Central memory CD4-positive, alpha-beta T cell (primary cell): ENCODE data around the gene FAM53B.

ENCODE experiments used
- DNase-seq: peaks from one replicate; pipeline ENCODE4 v3.0.0; 2022

FAM53B gene

GRCh38 chr10:124658591-124659242 lies 85.5 kb downstream of the FAM53B start:
- DNase-seq = no peak

DNA sequence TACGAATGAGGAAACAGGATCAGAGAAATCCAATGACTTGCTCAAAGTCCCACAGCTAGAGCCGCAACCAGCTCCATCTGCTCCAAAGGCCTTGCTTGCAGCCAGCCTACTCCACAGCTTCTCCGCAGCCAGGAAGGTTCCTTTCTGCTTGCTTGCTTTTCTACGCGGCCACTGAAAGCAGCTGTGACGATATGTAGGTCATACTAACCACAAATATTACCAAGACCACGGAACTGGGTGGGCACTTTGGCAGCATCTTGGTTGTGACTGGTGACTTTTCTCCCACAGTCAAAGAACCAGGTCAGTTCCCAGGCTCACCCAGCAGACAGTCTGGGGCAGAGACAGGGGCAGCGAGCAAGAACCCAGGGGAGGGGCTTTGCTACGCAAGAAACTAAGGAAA lies 86.4 kb downstream of the FAM53B start:
- peak; percentile 77 for DNase-seq

DNA sequence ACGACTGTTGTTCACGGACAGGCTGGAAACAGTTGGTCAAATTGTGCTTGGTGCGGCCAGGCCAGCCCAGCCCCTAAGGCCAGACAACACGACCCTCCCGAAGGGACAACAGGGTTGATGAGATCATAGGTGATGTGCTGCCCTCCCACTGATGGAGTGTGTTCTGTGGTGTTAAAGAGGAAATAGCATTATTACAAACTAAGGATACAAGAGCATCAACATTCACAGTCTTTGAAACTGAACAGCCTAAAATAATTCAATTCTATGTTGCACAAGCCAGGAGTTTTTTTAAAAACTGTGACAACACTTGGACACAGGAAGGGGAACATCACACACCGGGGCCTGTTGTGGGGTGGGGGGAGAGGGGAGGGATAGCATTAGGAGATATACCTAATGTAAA lies 87.6 kb downstream of the FAM53B start:
- DNase-seq = no peak

GRCh38 chr10:124656113-124656490 lies 88.1 kb downstream of the FAM53B start:
- no peak for DNase-seq

- DNase-seq = no peak
Observed at GRCh38 chr10:124655191-124656112, 88.7 kb downstream of the FAM53B start.

GRCh38 chr10:124654686-124655085 lies 89.5 kb downstream of the FAM53B start:
- DNase-seq = no peak

DNA sequence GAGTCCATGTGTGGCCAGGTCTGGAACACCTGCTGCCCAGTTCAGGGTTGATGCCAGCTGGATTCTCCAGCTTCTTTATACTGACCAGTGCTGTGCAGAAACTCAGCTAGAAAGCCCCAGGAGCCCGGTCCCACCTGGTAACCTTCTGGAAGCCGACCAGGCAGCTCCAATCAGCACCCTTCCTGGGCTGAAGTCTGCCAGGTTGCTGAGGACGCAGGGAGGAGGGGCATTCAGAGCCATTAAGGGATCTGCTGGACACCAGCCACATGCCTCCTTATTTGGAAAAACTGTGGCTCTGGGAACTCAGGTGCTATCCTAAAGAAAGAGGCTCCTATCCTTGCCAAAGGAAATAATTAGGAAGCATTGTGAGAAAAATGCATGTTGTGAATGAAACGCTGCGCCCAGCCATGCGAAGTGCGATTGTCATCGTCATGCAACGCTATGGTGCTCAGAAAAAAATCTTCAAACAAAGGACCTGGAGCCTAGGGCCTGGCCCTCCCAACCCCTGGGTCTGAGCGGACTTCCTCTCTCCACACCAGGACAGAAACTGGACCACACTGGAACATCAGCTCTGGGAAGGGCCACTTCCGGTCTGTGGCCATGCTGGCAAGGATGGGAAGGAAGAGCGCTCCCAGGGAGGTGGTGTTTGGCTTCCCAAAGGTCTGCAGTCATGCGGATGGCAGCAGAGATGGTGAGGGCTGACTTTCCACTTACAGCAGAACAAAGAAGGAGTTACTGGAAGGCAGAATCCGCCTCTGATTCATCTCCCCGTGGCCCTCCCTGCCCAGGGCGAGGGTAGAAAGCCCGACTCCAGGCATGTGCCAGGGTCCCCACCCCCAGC lies 90.1 kb downstream of the FAM53B start:
- no peak for DNase-seq

GRCh38 chr10:124653311-124653710 lies 90.9 kb downstream of the FAM53B start:
- no peak for DNase-seq

DNA sequence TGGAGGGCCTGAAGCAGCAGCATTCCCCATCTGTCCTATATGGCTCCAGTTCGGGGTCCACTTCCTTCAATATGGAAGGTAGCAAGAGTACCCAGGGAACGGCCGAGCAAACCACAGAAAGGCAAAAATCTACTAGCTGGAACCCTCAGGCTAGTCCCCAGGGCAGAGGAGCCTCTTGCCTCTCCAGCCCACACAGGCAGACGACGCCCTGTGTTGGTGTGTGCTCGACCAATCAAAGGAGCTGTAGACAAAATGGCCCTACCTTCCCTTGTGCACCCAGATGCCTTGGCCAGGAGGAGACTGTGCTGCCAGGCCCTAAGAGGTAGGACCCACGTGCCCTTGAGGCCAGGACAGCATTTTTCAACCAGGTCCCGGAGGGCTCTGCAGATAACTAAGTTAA lies 91.5 kb downstream of the FAM53B start:
- no peak for DNase-seq

DNA sequence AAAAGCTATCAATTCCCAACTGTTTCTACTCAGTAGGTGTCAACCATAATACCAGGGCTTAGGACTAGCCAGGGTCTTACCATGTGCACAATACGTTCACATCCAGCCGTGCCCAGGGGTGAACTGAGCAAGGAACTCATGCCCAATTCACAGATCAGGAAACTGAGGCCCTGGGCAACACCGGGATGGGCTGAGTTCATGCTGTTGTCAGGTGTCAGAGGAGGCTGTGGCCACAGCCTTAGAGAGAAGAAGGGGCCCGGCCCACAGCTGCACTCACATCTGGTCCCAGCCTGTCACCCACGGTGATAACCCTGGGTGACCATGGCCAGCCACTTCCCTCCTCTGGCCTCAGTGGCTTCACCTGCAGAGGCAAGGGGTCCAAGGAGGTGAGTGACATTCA lies 92.0 kb downstream of the FAM53B start:
- no peak for DNase-seq

DNA sequence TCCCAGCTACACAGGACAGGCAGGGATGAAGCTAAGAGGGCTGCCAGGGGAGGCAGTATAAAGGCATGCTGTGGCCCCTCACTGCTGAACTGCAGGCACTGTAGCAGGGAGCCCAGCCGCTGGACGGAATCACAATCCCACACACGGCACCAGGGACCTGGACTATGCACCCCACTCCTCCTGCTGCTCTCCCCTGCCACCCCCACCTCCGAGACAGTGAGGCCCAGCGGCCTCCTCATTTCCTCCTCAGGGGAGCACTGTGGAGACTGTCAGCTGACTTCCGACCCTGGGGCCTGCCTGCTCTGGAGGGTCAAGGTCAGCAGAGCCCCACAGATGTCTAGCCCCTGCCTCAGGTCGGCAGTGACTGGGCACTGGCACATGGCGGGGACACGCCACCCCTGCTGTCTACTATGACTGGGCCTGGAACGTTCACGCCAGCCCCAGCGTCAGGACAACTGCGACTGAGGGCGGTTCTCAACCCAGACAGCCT lies 92.7 kb downstream of the FAM53B start:
- DNase-seq = no peak

DNA sequence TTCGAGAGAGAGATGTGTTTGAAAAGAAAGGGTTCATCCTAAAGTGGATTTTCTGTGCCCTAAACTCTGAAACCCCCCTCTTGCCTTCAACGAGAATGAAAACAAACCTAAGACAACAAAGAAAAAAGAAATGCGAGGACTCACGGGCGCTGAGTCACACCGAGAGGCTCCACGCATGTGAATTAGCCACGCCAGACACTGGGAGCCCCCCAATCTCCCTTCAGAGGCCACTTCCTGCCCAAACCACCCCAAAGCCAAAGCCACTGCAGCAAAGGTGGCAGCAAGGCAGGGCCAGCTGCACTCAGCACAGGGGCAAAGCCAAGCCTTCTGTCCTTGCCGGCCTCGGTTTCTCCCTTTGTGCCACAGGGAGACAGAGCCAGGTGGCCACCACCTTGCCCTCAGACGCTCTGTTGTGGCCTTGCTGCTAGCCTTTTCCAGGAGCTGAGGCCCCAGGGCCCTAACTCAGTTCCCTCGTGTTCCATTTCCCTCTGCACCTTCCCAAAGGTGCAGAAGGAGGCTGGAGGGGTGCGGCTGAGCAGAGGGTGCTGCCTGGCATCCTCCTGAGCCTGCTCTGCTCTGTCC lies 93.3 kb downstream of the FAM53B start:
- peak; percentile 65 for DNase-seq

GRCh38 chr10:124650263-124650662 lies 93.9 kb downstream of the FAM53B start:
- no peak for DNase-seq

DNA sequence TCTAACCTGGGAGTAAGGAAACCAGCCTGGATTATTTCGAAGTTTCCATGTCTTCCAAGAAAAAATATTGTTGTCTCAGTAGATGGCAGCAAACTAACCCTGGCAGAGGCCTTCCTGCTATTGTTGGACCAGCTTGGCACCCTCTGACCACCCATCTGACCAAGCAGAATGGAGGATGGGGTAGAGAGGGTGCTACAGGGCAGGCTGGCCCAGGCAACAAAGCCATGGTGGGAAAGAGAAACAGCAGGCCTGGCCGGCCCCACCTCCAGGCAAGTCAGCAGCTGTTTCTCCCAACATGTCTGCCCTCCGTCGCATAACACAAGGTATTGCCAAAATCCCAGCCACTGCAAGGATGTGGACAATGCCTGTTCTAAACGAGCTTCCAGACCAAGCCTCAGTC lies 95.0 kb downstream of the FAM53B start:
- DNase-seq = no peak

DNA sequence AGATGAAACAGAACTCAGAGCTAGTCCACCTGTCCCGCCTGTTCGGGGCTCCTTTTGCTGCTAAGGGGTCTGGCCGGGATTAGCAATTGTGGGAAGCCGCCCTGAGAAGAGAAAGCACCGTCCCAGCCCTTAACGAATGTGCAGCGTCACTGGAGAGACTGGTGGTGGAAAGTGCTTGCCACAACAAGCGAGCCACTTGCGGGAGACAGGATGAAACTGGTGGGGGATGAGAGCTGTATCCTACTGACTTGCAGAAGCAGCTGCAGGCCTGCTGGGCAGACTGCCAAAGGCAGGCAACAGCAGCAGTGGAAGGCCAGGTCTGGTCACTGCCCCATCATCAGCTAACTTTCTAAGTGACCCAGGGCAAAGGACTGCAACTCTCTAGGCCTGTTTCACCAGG lies 95.4 kb downstream of the FAM53B start:
- peak; percentile 69 for DNase-seq

GRCh38 chr10:124648131-124648475 lies 96.1 kb downstream of the FAM53B start:
- no peak for DNase-seq

GRCh38 chr10:124647421-124648130 lies 96.6 kb downstream of the FAM53B start:
- peak; percentile 79 for DNase-seq

- DNase-seq = no peak
Observed at GRCh38 chr10:124646483-124647352, 97.5 kb downstream of the FAM53B start.

DNA sequence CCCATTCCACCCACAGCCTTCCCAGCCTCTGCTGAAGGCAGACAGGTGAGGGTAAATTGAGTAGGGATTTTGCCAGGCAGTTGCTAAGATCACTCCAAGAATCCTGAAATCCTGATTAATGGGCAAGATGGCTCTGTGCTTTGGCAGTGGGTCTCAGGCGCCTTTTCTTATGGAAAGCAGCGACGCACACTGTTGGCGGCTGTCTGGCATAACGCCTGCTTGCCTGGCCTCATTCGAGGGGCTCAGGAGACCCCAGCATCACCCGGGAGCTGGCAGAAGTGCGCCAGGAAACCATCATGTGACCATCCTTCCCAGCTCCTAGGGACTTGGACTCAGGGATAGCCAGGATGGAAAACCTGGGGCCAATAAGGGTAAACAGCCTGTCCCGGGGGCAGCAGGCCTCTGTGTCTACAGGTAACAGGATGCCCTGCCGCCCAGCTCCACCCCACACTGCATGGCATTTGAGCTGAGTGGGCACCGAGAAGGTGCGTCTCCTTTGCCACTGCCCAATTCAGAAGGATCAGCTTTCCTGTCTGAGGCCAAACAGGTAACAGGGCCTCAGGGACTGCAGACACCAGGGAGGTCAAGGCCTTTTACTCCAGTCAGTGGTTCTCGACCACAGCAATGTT lies 98.6 kb downstream of the FAM53B start:
- no peak for DNase-seq

DNA sequence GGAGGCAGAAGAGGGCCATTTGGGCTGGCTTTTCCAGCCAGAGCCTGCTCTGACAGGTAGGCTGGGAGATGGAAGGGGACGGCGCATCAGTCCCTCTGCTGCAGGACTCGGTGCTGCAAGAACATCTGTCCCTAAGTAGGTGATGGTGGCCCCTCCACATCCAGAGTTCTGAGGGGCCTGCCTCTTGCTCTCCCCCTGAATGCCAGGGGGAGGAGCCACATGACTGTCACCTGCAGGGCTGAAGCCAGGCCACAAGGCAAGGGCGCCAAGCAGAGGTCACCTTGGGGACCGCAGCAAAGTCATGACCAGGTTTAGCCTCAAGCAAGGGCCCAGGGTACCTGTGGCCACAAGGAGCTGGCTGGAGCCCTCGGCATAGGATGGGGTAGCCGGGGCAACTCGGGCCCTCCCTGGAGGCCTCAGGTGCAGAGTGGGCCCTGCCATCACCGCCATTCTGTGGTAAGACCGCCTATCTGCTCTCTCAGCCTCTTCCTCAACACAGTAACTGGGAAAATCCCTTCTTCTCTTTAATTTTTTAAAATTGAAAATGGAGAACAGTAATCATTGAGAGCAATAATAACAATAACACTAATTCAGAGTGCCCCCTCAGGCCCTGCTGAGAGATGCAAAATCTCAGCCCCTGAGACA lies 99.3 kb downstream of the FAM53B start:
- DNase-seq = no peak
